Liver (tissue), 9 donors: ENCODE data around the gene UNC13C. TPM values are rescaled to one million over a fixed set of nuclear protein-coding genes. Genes with fewer than 3 reads are reported as not detected.

Source experiments
- DNase-seq: peaks from one replicate; pipeline ENCODE4 v3.0.0-alpha.2; 2017; ENCODE audit warnings: low spot score
- H3K27ac ChIP-seq, 2 donors: one replicate each; pipeline ENCODE4 v1.7.0; 2013; ENCODE audit warnings: inconsistent platforms in 2 of 2, low read length in 2 of 2, control low read depth in 1 of 2, low read depth in 1 of 2, mild to moderate bottlenecking in 1 of 2
- H3K27me3 ChIP-seq, 4 donors: one replicate each; pipeline versions ENCODE4 v1.6.1 to v1.7.0; 2013; ENCODE audit warnings: low read length in 3 of 4, inconsistent platforms in 1 of 4, mild to moderate bottlenecking in 1 of 4, moderate library complexity in 1 of 4; ENCODE audit not compliant: control insufficient read depth in 4 of 4, insufficient read depth in 4 of 4
- H3K36me3 ChIP-seq, 4 donors: one replicate each; pipeline versions ENCODE4 v1.6.1 to v1.7.0; 2013; ENCODE audit warnings: low read length in 3 of 4, mild to moderate bottlenecking in 3 of 4, low read depth in 1 of 4, moderate library complexity in 1 of 4; ENCODE audit not compliant: control insufficient read depth in 4 of 4, insufficient read depth in 3 of 4
- H3K4me1 ChIP-seq, 4 donors: one replicate each; pipeline versions ENCODE4 v1.6.1 to v1.7.0; 2013; ENCODE audit warnings: low read length in 3 of 4, mild to moderate bottlenecking in 3 of 4, moderate library complexity in 1 of 4; ENCODE audit not compliant: control insufficient read depth in 4 of 4, insufficient read depth in 4 of 4
- H3K4me3 ChIP-seq, 3 donors: one replicate each; pipeline versions ENCODE4 v1.6.1 to v1.7.0; 2013; ENCODE audit warnings: low read length in 3 of 3, control low read depth in 1 of 3, low read depth in 1 of 3, mild to moderate bottlenecking in 1 of 3
- H3K9ac ChIP-seq, 2 donors: one replicate each; pipeline ENCODE4 v1.7.0; 2013; ENCODE audit warnings: low read length in 2 of 2, mild to moderate bottlenecking in 2 of 2, moderate library complexity in 2 of 2, control low read depth in 1 of 2, low read depth in 1 of 2
- H3K9me3 ChIP-seq, 4 donors: one replicate each; pipeline versions ENCODE4 v1.6.1 to v1.7.0; 2013; ENCODE audit warnings: low read length in 3 of 4; ENCODE audit not compliant: control insufficient read depth in 4 of 4
- EGR1 ChIP-seq, 2 donors: IDR thresholded peaks; 2 replicates each; pipeline ENCODE4 v1.6.1; 2016 to 2018; ENCODE audit warnings: antibody characterized with exemption in 2 of 2, low read depth in 2 of 2
- FOXA1 ChIP-seq: IDR thresholded peaks from 2 replicates; pipeline ENCODE4 v1.6.1; 2016; ENCODE audit warnings: antibody characterized with exemption
- FOXA2 ChIP-seq: IDR thresholded peaks from 2 replicates; pipeline ENCODE4 v1.6.1; 2016; ENCODE audit warnings: antibody characterized with exemption
- GABPA ChIP-seq, 2 donors: IDR thresholded peaks in 1 of 2; conservative IDR thresholded peaks in 1 of 2; 2 replicates each; pipeline ENCODE4 v1.6.1; 2016; ENCODE audit warnings: antibody characterized with exemption in 2 of 2, mild to moderate bottlenecking in 1 of 2, moderate library complexity in 1 of 2
- HNF4A ChIP-seq, 2 donors: conservative IDR thresholded peaks; 2 replicates each; pipeline ENCODE4 v1.6.1; 2016; ENCODE audit warnings: antibody characterized with exemption in 2 of 2, mild to moderate bottlenecking in 2 of 2
- HNF4G ChIP-seq: IDR thresholded peaks from 2 replicates; pipeline ENCODE4 v1.6.1; 2016; ENCODE audit warnings: antibody characterized with exemption
- JUND ChIP-seq, 2 donors: IDR thresholded peaks; 2 replicates each; pipeline ENCODE4 v1.6.1; 2016; ENCODE audit warnings: antibody characterized with exemption in 2 of 2
- MAX ChIP-seq: IDR thresholded peaks from 2 replicates; pipeline ENCODE4 v1.6.1; 2016; ENCODE audit warnings: antibody characterized with exemption
- RXRA ChIP-seq, 2 donors: IDR thresholded peaks; 2 replicates each; pipeline ENCODE4 v1.6.1; 2017 to 2018; ENCODE audit warnings: antibody characterized with exemption in 2 of 2, mild to moderate bottlenecking in 1 of 2
- SP1 ChIP-seq: IDR thresholded peaks from 2 replicates; pipeline ENCODE4 v1.6.1; 2018; ENCODE audit warnings: antibody characterized with exemption, mild to moderate bottlenecking
- TAF1 ChIP-seq: conservative IDR thresholded peaks from 2 replicates; pipeline ENCODE4 v1.6.1; 2016; ENCODE audit warnings: antibody characterized with exemption, mild to moderate bottlenecking
- YY1 ChIP-seq: IDR thresholded peaks from 2 replicates; pipeline ENCODE4 v1.6.1; 2016; ENCODE audit warnings: antibody characterized with exemption, mild to moderate bottlenecking
- WGBS: extraction: QIAGEN DNeasy Blood & Tissue Kit; methylation state at CpG from one replicate; pipeline ENCODE4 v1.1.7; 2013; 5-methylcytosine and 5-hydroxymethylcytosine counted together
- polyA plus RNA-seq, 2 donors: library from polyadenylated mRNA; stranded (reverse) in 1 of 2; unstranded in 1 of 2; fragments of 200-250 nt in 1 of 2; fragments of >200 nt in 1 of 2; fragmentation: Nextera tagmentation in 1 of 2; extraction: Ambion mirVana in 1 of 2; gene quantifications; one replicate each; pipeline versions ENCODE4 v1.2.1 to v1.2.3, GENCODE V29; 2013 to 2015
- total RNA-seq, 2 donors: library from RNA; depleted of rRNA; stranded (reverse); fragments of >200 nt; gene quantifications; one replicate each; pipeline ENCODE4 v1.2.3, GENCODE V29; 2014
- TF ChIP-seq, protein P1 (sequence below): IDR thresholded peaks from 2 replicates; pipeline ENCODE4 v1.6.1; 2016; ENCODE audit warnings: antibody characterized with exemption
- TF ChIP-seq, protein P2 (sequence below): IDR thresholded peaks from 2 replicates; pipeline ENCODE4 v1.6.1; 2016; ENCODE audit warnings: antibody characterized with exemption, mild to moderate bottlenecking
- TF ChIP-seq, protein P3 (sequence below): fragments of 150-350 bp; IDR thresholded peaks from 2 replicates; pipeline ENCODE4 v1.5.1; 2017; ENCODE audit warnings: improper control_type of control experiment, low read depth, low read length; ENCODE audit not compliant: missing input control
- donor health status: healthy.
- donor health status: healthy.
- donor health status: healthy.
- donor health status: healthy.
- donor health status: healthy.

Gene UNC13C
- total and polyA plus RNA-seq, 4 donors = 0.19 TPM; not detected in 3

DNA sequence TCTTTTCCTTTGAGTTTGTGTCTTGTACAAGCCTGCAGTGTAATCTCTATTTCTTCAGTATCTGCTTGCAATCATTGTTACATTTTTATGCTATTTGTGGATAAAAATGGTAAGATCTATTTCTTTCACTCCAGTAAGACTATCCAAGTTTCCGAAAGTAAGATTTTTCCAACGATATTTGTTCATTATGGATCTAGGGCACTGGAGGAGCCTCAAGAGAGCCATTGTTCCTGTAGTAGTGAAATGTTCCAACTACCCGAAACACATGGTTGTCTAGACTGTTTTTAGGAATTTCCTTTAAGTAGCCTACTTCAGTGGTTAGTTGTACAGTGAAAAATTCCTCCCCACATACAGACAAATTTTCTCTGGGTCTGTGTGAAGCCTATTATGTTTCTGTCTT, 621.1 kb downstream of the UNC13C start:
- H3K36me3 ChIP-seq = no peaks in the 10 kb centered on the region
- no peak for TF ChIP-seq EGR1 (IDR thresholded peaks at IDR 0.05; ENCODE audit: low read depth in 2 of 2)
- TF ChIP-seq TAF1 = no peak
- TF ChIP-seq GABPA (IDR thresholded peaks at IDR 0.05 in 1 of 2, conservative IDR thresholded peaks at IDR 0.05 in 1 of 2) = no peak
- TF ChIP-seq FOXA1 = no peak
- no peak for TF ChIP-seq RXRA (IDR thresholded peaks at IDR 0.05)
- no peak for TF ChIP-seq SP1
- TF ChIP-seq JUND (IDR thresholded peaks at IDR 0.05) = no peak
- TF ChIP-seq, protein P1, sequence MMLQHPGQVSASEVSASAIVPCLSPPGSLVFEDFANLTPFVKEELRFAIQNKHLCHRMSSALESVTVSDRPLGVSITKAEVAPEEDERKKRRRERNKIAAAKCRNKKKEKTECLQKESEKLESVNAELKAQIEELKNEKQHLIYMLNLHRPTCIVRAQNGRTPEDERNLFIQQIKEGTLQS = no peak
- no peak for TF ChIP-seq FOXA2
- TF ChIP-seq, protein P2, sequence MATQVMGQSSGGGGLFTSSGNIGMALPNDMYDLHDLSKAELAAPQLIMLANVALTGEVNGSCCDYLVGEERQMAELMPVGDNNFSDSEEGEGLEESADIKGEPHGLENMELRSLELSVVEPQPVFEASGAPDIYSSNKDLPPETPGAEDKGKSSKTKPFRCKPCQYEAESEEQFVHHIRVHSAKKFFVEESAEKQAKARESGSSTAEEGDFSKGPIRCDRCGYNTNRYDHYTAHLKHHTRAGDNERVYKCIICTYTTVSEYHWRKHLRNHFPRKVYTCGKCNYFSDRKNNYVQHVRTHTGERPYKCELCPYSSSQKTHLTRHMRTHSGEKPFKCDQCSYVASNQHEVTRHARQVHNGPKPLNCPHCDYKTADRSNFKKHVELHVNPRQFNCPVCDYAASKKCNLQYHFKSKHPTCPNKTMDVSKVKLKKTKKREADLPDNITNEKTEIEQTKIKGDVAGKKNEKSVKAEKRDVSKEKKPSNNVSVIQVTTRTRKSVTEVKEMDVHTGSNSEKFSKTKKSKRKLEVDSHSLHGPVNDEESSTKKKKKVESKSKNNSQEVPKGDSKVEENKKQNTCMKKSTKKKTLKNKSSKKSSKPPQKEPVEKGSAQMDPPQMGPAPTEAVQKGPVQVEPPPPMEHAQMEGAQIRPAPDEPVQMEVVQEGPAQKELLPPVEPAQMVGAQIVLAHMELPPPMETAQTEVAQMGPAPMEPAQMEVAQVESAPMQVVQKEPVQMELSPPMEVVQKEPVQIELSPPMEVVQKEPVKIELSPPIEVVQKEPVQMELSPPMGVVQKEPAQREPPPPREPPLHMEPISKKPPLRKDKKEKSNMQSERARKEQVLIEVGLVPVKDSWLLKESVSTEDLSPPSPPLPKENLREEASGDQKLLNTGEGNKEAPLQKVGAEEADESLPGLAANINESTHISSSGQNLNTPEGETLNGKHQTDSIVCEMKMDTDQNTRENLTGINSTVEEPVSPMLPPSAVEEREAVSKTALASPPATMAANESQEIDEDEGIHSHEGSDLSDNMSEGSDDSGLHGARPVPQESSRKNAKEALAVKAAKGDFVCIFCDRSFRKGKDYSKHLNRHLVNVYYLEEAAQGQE = no peak
- no peak for TF ChIP-seq HNF4G
- TF ChIP-seq MAX = no peak
- no peak for TF ChIP-seq HNF4A (conservative IDR thresholded peaks at IDR 0.05)
- TF ChIP-seq, protein P3, sequence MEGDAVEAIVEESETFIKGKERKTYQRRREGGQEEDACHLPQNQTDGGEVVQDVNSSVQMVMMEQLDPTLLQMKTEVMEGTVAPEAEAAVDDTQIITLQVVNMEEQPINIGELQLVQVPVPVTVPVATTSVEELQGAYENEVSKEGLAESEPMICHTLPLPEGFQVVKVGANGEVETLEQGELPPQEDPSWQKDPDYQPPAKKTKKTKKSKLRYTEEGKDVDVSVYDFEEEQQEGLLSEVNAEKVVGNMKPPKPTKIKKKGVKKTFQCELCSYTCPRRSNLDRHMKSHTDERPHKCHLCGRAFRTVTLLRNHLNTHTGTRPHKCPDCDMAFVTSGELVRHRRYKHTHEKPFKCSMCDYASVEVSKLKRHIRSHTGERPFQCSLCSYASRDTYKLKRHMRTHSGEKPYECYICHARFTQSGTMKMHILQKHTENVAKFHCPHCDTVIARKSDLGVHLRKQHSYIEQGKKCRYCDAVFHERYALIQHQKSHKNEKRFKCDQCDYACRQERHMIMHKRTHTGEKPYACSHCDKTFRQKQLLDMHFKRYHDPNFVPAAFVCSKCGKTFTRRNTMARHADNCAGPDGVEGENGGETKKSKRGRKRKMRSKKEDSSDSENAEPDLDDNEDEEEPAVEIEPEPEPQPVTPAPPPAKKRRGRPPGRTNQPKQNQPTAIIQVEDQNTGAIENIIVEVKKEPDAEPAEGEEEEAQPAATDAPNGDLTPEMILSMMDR = no peak
- H3K4me1 ChIP-seq = no peaks in the 10 kb centered on the region
- WGBS = 80% methylated on average over 3 of the region's 3 CpGs
- no peak overlapping the region for H3K27ac ChIP-seq
- H3K9ac ChIP-seq = no peak overlapping the region
- DNase-seq = no peak
- no peak overlapping the region for H3K4me3 ChIP-seq
- H3K9me3 ChIP-seq = no peaks in the 10 kb centered on the region
- peaks cover 0 to 8% (median 0%) of the 10 kb centered on the region in 4 donors for H3K27me3 ChIP-seq

DNA sequence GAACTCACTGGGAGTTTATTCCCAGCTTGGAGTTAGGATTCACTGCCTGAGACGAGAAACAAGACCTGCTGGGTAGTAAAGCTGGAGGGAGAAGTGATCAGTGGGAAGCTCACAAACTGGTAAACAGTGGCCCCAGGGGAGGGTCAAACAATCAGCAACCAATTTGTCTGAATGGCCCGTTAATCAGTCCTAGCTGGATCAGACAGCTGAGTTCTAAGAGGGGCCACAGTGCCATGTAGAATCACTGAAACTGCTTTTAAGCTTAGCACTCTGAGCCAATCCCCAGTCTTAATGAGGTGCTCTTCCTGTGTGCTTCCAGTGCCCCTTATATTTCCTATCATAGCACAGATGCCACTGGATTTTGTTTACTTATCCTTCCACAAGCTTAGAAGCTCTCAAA, 626.8 kb downstream of the UNC13C start:
- no peak overlapping the region for H3K9ac ChIP-seq
- peaks cover 0 to 8% (median 0%) of the 10 kb centered on the region in 4 donors for H3K27me3 ChIP-seq
- no peak for DNase-seq
- no peaks in the 10 kb centered on the region for H3K9me3 ChIP-seq
- WGBS = 29% methylated on average over 2 of the region's 2 CpGs
- H3K4me1 ChIP-seq = no peaks in the 10 kb centered on the region
- no peak for TF ChIP-seq TAF1
- TF ChIP-seq JUND (IDR thresholded peaks at IDR 0.05) = no peak
- TF ChIP-seq, protein P1 = no peak
- TF ChIP-seq FOXA1 = no peak
- TF ChIP-seq RXRA (IDR thresholded peaks at IDR 0.05) = no peak
- TF ChIP-seq YY1 = no peak
- H3K27ac ChIP-seq = no peak overlapping the region
- no peaks in the 10 kb centered on the region for H3K36me3 ChIP-seq
- no peak overlapping the region for H3K4me3 ChIP-seq
